HT1080 (cell line): ENCODE results near the gene PIGN. TPM values are rescaled to one million over a fixed set of nuclear protein-coding genes. Genes with fewer than 3 reads are reported as not detected.
A peak's percentile ranks its signal among the peaks of the same experiment; 100 is the strongest.

ENCODE experiments used
- DNase-seq: peaks from one replicate; pipeline ENCODE4 v3.0.0-alpha.2; 2015; ENCODE audit warnings: low read depth
- total RNA-seq: library from RNA; depleted of rRNA; stranded (reverse); fragments of >200 nt; shearing (Covaris generic); gene quantifications from 2 replicates; pipeline ENCODE4 v1.2.3, GENCODE V29; 2014; rRNA removed

Gene PIGN
- total RNA-seq, 1 experiment from 2014 or later, result 9.6 TPM

GRCh38 chr18:62018034-62018758, 168.7 kb downstream of the PIGN start:
- DNase-seq, result no peak

- DNase-seq, result no peak
These were observed 169.2 kb downstream of the PIGN start for GRCh38 chr18:62017618-62018017.

- no peak for DNase-seq
These were observed 175.4 kb downstream of the PIGN start for GRCh38 chr18:62011416-62011815.

- DNase-seq, result no peak
These were observed 177.3 kb downstream of the PIGN start for GRCh38 chr18:62009521-62009920.

- no peak for DNase-seq
These were observed 185.5 kb downstream of the PIGN start for GRCh38 chr18:62001396-62001795.

- peak; percentile 93 for DNase-seq
These were observed 187.9 kb downstream of the PIGN start for GRCh38 chr18:61998957-61999356.

- peak; percentile 10 for DNase-seq
These were observed 188.5 kb downstream of the PIGN start for GRCh38 chr18:61998335-61998734.

DNA sequence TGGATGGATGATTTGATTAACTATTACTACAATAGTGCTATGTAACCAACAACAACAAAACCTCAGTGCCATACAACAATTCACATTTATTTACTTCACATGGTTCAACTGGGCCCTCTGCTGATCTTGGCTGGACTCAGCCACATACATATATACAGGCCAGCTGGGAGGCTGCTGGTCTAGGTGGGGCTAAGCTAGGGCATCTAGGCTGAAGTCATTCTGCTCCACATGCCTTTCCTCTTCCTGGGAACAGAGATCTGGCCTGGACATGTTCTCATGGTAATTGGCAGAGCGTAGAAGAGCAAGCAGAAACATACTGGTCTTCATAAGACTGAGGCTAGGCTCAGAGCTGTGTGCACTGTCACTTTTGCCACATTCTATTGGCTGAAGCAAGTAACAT, 191.2 kb downstream of the PIGN start:
- no peak for DNase-seq

GRCh38 chr18:61993831-61994230, 193.0 kb downstream of the PIGN start:
- no peak for DNase-seq

DNA sequence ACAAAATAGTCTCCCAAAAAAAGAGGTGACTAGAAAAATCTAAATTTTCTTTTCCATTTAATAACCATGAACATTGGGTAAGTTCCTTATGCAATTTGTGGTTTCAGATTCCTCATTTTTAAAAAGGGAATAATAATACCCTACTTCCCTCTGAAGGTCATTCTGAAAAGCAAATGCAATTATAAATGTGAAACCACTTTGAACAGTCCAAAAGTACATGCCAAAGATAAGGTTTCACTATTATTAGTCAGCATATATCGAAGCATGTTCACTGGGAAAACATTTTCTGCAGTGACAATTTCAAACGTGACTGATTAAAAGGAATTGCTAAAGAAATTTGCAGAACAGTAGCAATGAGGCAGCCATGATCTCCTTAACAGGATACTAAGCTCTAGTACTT, 193.9 kb downstream of the PIGN start:
- DNase-seq, result peak; percentile 29

- DNase-seq, result peak; percentile 92
These were observed 194.6 kb downstream of the PIGN start for GRCh38 chr18:61992285-61992684.

DNA sequence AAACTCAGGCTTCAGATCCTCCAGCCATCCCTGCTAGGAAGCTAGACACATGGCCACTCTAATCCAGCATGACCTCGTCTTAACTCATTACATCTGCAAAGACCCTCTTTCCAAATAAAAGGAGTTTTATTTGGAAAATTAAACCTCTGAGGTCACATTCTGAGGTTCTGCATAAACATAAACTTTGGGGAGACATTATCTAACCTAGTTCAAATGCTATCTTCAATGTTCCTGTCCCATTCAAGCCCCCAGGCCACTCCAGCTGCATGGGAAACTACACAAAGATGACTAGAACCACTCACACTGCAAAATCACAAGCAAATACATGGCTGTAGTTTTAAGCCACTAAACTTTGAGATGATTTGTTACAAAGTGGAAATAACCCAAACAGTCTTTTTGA, 195.0 kb downstream of the PIGN start:
- DNase-seq, result no peak

- peak; percentile 65 for DNase-seq
These were observed 195.7 kb downstream of the PIGN start for GRCh38 chr18:61991201-61991600.

Other genes with a start within 250 kb of the PIGN start
- gene RELCH, start 199 bp upstream of the PIGN start, total RNA-seq, result 18.3 and 22.4 TPM in 2 replicates
- gene TNFRSF11A, start 138.3 kb upstream of the PIGN start, total RNA-seq, result 9.8 and 13.1 TPM in 2 replicates